Thoracic aorta (tissue), 2 donors: Measurements from ENCODE around the gene OR7A10. TPM values are rescaled to one million over a fixed set of nuclear protein-coding genes. Genes with fewer than 3 reads are reported as not detected.
"Not testable (repeated sequence)": the region's sequence is repeated elsewhere in the genome, so short reads cannot be mapped to it uniquely, and the experiment has no call there.

ENCODE experiments used
- ATAC-seq: fragments of 150-250 bp; one replicate; pipeline ENCODE4 v1.8.0; 2017; ENCODE audit warnings: low read depth; ENCODE audit not compliant: insufficient number of reproducible peaks, low FRiP score
- DNase-seq: peaks from one replicate; pipeline ENCODE4 v3.0.0-alpha.2; 2020; ENCODE audit warnings: low spot score
- H3K27ac ChIP-seq, 2 donors: fragments of 200-600 bp; sonication (generic); 1 replicate in 1 of 2; 2 replicates in 1 of 2; pipeline ENCODE4 v1.5.1; 2016; ENCODE audit warnings: mild to moderate bottlenecking in 2 of 2, moderate library complexity in 2 of 2
- H3K27me3 ChIP-seq: fragments of 200-600 bp; sonication (generic); replicated peaks from 2 replicates; pipeline ENCODE4 v1.6.0; 2016; ENCODE audit warnings: mild to moderate bottlenecking; ENCODE audit not compliant: insufficient read depth
- H3K36me3 ChIP-seq: fragments of 200-600 bp; sonication (generic); one replicate; pipeline ENCODE4 v1.5.1; 2016
- H3K4me1 ChIP-seq, 2 donors: fragments of 200-600 bp; sonication (generic); 1 replicate in 1 of 2; 2 replicates in 1 of 2; pipeline versions ENCODE4 v1.5.1 to v1.6.0; 2016; ENCODE audit warnings: low read depth in 2 of 2, mild to moderate bottlenecking in 1 of 2; ENCODE audit not compliant: control insufficient read depth in 1 of 2
- H3K4me3 ChIP-seq: fragments of 200-600 bp; sonication (generic); 2 replicates; pipeline ENCODE4 v1.5.1; 2016; ENCODE audit warnings: mild to moderate bottlenecking
- H3K9me3 ChIP-seq: fragments of 200-600 bp; sonication (generic); 2 replicates; pipeline ENCODE4 v1.5.1; 2016
- CTCF ChIP-seq: fragments of 200-600 bp; sonication (generic); IDR thresholded peaks from one replicate; pipeline ENCODE4 v1.5.1; 2019; ENCODE audit warnings: antibody characterized with exemption
- total RNA-seq, 2 donors: library from RNA; depleted of rRNA; stranded (reverse); fragments of >200 nt; gene quantifications; one replicate each; pipeline versions ENCODE4 v1.1.0 to v1.2.3, GENCODE V29; 2016

The OR7A10 gene
- total RNA-seq, 2 donors from 2014 or later, result not detected

GRCh38 chr19:14796021-14796420, 52.7 kb downstream of the OR7A10 start:
- Histone ChIP-seq H3K4me1 (no peaks in the 10 kb centered on the region), H3K9me3 (no peaks in the 10 kb centered on the region), H3K27me3 (no peaks in the 10 kb centered on the region), H3K4me3 (no peak overlapping the region), H3K27ac (no peak overlapping the region), H3K36me3 (no peaks in the 10 kb centered on the region)
- TF ChIP-seq CTCF, result no peak
- ATAC-seq (no peak), DNase-seq (no peak)

GRCh38 chr19:14795078-14795721, 53.5 kb downstream of the OR7A10 start:
- no peak overlapping the region for H3K27ac ChIP-seq
- DNase-seq (no peak), ATAC-seq (no peak)
- H3K4me1 ChIP-seq, result no peaks in the 10 kb centered on the region
- no peaks in the 10 kb centered on the region for H3K9me3 ChIP-seq
- TF ChIP-seq CTCF, result no peak
- H3K27me3 ChIP-seq, result no peaks in the 10 kb centered on the region
- no peaks in the 10 kb centered on the region for H3K36me3 ChIP-seq
- H3K4me3 ChIP-seq, result no peak overlapping the region

DNA sequence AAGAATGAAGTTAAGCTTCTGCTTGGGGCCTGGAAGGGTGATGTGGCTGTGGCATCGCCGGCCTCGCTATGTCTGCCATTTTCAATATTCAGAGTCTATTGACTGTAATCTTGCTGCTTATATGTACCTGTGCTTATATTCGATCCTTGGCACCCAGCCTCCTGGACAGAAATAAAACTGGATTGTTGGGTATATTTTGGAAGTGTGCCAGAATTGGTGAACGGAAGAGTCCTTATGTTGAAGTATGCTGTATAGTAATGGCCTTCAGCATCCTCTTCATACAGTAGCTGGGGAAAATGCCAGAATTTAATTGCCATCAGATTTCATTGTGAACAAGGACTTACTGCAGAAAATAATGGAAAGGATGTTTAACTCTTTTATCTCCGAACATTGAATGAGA, 56.5 kb downstream of the OR7A10 start:
- not testable (repeated sequence) for ATAC-seq, H3K4me3 ChIP-seq, H3K4me1 ChIP-seq, H3K9me3 ChIP-seq, H3K27me3 ChIP-seq, DNase-seq, H3K27ac ChIP-seq, H3K36me3 ChIP-seq

Other genes with a start within 250 kb of the OR7A10 start
- not detected for gene ADGRE3, start 174.1 kb downstream of the OR7A10 start, total RNA-seq
- 10 to 100 TPM; 57.1 to 59.0 TPM for gene ZNF333, start 158.9 kb downstream of the OR7A10 start, total RNA-seq
- gene ADGRE2, start 70.4 kb downstream of the OR7A10 start, total RNA-seq, result 1 to 10 TPM; 8.3 to 9.9 TPM
- not detected for gene OR7A5, start 13.7 kb downstream of the OR7A10 start, total RNA-seq
- not detected for gene OR7C1, start 13.7 kb downstream of the OR7A10 start, total RNA-seq
- gene OR7A17, start 37.2 kb upstream of the OR7A10 start, total RNA-seq, result not detected
- not detected for gene OR7C2, start 92.6 kb upstream of the OR7A10 start, total RNA-seq
- gene SLC1A6, start 130.9 kb upstream of the OR7A10 start, total RNA-seq, result not detected
- under 1 TPM in 1 of 2 donors, not detected in 1; 0.54 TPM for gene CASP14, start 200.6 kb upstream of the OR7A10 start, total RNA-seq
- not detected for gene OR1I1, start 233.3 kb upstream of the OR7A10 start, total RNA-seq